Endothelial cell of umbilical vein (primary cell): ENCODE measurements around the gene KASH5. TPM values are rescaled to one million over a fixed set of nuclear protein-coding genes. Genes with fewer than 3 reads are reported as not detected.

Experiments used
- BruUV-seq: library from RNA; stranded (reverse); fragments of 400-500 nt; replicated peaks from 2 replicates; lab custom pipeline; 2021; lab: Mats Ljungman, UMichigan
- CTCF ChIA-PET: fragments of 300-600, 350-600 bp; sonication (Branson Sonifier 250); formaldehyde crosslinking; loops from one replicate; lab custom pipeline; 2021; ENCODE audit warnings: antibody characterized with exemption, inconsistent platforms; lab: Charles Lee
- POLR2A ChIA-PET: fragments of 300-600, 350-600 bp; sonication (Branson Sonifier 250); formaldehyde crosslinking; loops from one replicate; lab custom pipeline; 2021; ENCODE audit warnings: antibody characterized with exemption, inconsistent platforms; lab: Charles Lee
- DNase-seq: peaks from one replicate; pipeline ENCODE4 v3.0.0-alpha.2; 2011; ENCODE audit warnings: low read depth, low spot score
- FAIRE-seq: peaks from 2 replicates; lab custom pipeline; 2011; peaks lifted over from hg19 to GRCh38; lab: Jason Lieb, UNC
- H2AFZ ChIP-seq: 2 replicates; pipeline ENCODE4 v1.6.0; 2012; ENCODE audit warnings: low read depth, low read length, control low read depth, inconsistent platforms
- H3K27ac ChIP-seq: 2 replicates; pipeline ENCODE4 v1.5.1; 2011; ENCODE audit warnings: low read depth, mild to moderate bottlenecking, control low read depth, low read length, moderate library complexity; ENCODE audit not compliant: insufficient read depth
- H3K27me3 ChIP-seq, 2 experiments: 2 replicates each; pipeline versions ENCODE4 v1.6.0 to v1.6.1; 2011; ENCODE audit warnings: low read length in 2 of 2, mixed read lengths in 1 of 2; ENCODE audit not compliant: control insufficient read depth in 2 of 2, insufficient read depth in 2 of 2
- H3K36me3 ChIP-seq, 2 experiments: 2 replicates in 1 of 2; 3 replicates in 1 of 2; pipeline ENCODE4 v1.5.1; 2011; ENCODE audit warnings: low read length in 2 of 2, mild to moderate bottlenecking in 1 of 2, moderate library complexity in 1 of 2; ENCODE audit not compliant: control insufficient read depth in 2 of 2, insufficient read depth in 2 of 2; ENCODE audit errors: extremely low read depth in 1 of 2
- H3K4me1 ChIP-seq: 3 replicates; pipeline ENCODE4 v1.5.1; 2011; ENCODE audit warnings: mild to moderate bottlenecking, low read length; ENCODE audit not compliant: control insufficient read depth, insufficient read depth; ENCODE audit errors: extremely low read depth
- H3K4me2 ChIP-seq: 2 replicates; pipeline ENCODE4 v1.6.1; 2011; ENCODE audit warnings: low read length, control low read depth, mixed read lengths; ENCODE audit not compliant: insufficient read depth
- H3K4me3 ChIP-seq, 3 experiments: fragments of 200-600 bp in 1 of 3; sonication (generic), shearing (Covaris generic) in 1 of 3; replicated peaks in 1 of 3; 2 replicates each; pipeline ENCODE4 v1.5.1; 2011 to 2016; ENCODE audit warnings: control low read depth in 3 of 3, low read length in 3 of 3, mild to moderate bottlenecking in 2 of 3, inconsistent platforms in 1 of 3, low read depth in 1 of 3, moderate library complexity in 1 of 3; ENCODE audit not compliant: insufficient read depth in 1 of 3
- H3K79me2 ChIP-seq: 2 replicates; pipeline ENCODE4 v1.6.0; 2012; ENCODE audit warnings: low read length, inconsistent platforms; ENCODE audit not compliant: control insufficient read depth, insufficient read depth
- H3K9ac ChIP-seq: replicated peaks from 2 replicates; pipeline ENCODE3; 2011; ENCODE audit warnings: low read length, control low read depth; ENCODE audit not compliant: insufficient read depth; ENCODE audit errors: extremely low read depth
- H3K9me1 ChIP-seq: replicated peaks from 3 replicates; pipeline ENCODE4 v1.6.0; 2011; ENCODE audit warnings: mild to moderate bottlenecking, low read length; ENCODE audit not compliant: control insufficient read depth, insufficient read depth; ENCODE audit errors: extremely low read depth
- H3K9me3 ChIP-seq: replicated peaks from 2 replicates; pipeline ENCODE4 v1.5.1; 2012; ENCODE audit warnings: low read length, inconsistent platforms; ENCODE audit not compliant: control insufficient read depth, insufficient read depth
- H4K20me1 ChIP-seq: replicated peaks from 2 replicates; pipeline ENCODE3; 2011; ENCODE audit warnings: mild to moderate bottlenecking, low read length; ENCODE audit not compliant: control insufficient read depth, insufficient read depth; ENCODE audit errors: extremely low read depth
- EZH2 ChIP-seq: IDR thresholded peaks from 2 replicates; pipeline ENCODE4 v1.6.1; 2012; ENCODE audit warnings: borderline replicate concordance, low read depth, mild to moderate bottlenecking, moderate library complexity, low read length, inconsistent platforms; ENCODE audit not compliant: severe bottlenecking
- FOS ChIP-seq: IDR thresholded peaks from 2 replicates; pipeline ENCODE4 v1.6.1; 2011; ENCODE audit warnings: mild to moderate bottlenecking, low read length, moderate library complexity, borderline replicate concordance; ENCODE audit not compliant: insufficient read depth
- GATA2 ChIP-seq: IDR thresholded peaks from 2 replicates; pipeline ENCODE4 v1.7.0; 2011; ENCODE audit warnings: low read depth, mild to moderate bottlenecking, moderate library complexity, mixed read lengths, low read length; ENCODE audit not compliant: insufficient read length, insufficient read depth
- JUN ChIP-seq: IDR thresholded peaks from 2 replicates; pipeline ENCODE4 v1.6.1; 2011; ENCODE audit warnings: borderline replicate concordance, low read depth; ENCODE audit not compliant: insufficient read length, insufficient read depth
- MYC ChIP-seq: IDR thresholded peaks from one replicate; pipeline ENCODE4 v1.6.1; 2011; ENCODE audit warnings: mild to moderate bottlenecking, low read depth, low read length
- POLR2A ChIP-seq: IDR thresholded peaks from 2 replicates; pipeline ENCODE4 v1.6.1; 2012; ENCODE audit warnings: low read depth, mild to moderate bottlenecking, control low read depth, low read length
- POLR2AphosphoS5 ChIP-seq: IDR thresholded peaks from 2 replicates; pipeline ENCODE4 v1.6.1; 2012; ENCODE audit warnings: low read depth, mild to moderate bottlenecking, control low read depth, low read length, moderate library complexity; ENCODE audit not compliant: insufficient read depth
- dilution Hi-C: fragments of 300-500 bp; cut with MboI; formaldehyde crosslinking; loops from one replicate; pipeline ENCODE4 v1.15.0; 2019; ENCODE audit warnings: low sequenced_read_pairs; ENCODE audit not compliant: extremely low pct_ligation_motif_present
- intact Hi-C: fragments of 100-400 bp; cut with micrococcal nuclease; formaldehyde crosslinking; loops from one replicate; pipeline ENCODE4 v1.10.0; 2022
- polyA plus RNA-seq, 4 experiments: library from polyadenylated mRNA; depleted of rRNA in 3 of 4; stranded (reverse) in 3 of 4; unstranded in 1 of 4; fragments of >200 nt; gene quantifications; 2 replicates each; pipeline versions ENCODE4 v1.2.1 to v1.2.3, GENCODE V29; 2011 to 2012; ENCODE audit warnings: missing spikeins in 1 of 4
- total RNA-seq: library from RNA; stranded (reverse); gene quantifications from 2 replicates; pipeline ENCODE4 v1.2.3, GENCODE V29; 2021
- TF ChIP-seq, protein P1 (sequence below): IDR thresholded peaks from 2 replicates; pipeline ENCODE4 v1.6.1; 2011; ENCODE audit not compliant: insufficient read depth, insufficient read length
- TF ChIP-seq, protein P2 (sequence below), 2 donors: IDR thresholded peaks; 1 replicate in 1 of 2; 2 replicates in 1 of 2; pipeline ENCODE4 v1.5.1; 2011; ENCODE audit warnings: low read length in 2 of 2, mild to moderate bottlenecking in 2 of 2, moderate library complexity in 2 of 2, control low read depth in 1 of 2, inconsistent platforms in 1 of 2, low read depth in 1 of 2; ENCODE audit not compliant: insufficient read depth in 1 of 2; ENCODE audit errors: extremely low read depth in 1 of 2

The KASH5 gene
- total and polyA plus RNA-seq, 2 donors (not counting 3 experiments of a cell fraction or from before 2014, with no cell fraction given), result 0.03 TPM; not detected in 1

DNA sequence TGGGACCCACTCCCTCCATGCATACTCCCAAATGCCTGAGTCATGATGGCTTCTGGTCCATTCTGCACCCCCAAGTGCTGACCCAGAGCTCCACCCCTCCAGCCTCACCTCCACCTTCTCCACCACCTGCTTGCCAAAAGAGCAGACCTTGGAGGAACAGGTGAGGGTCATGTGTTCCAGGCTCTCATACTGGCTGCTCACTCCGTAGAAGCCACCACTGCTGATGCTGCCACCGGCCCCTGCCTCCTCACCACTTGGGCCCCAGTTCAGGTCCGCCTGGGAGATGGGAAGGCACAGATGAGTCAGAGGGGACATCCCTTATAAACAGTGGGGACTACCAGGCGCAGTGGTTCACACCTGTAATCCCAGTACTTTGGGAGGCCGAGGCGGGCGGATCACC is 44.9 kb upstream of the KASH5 start:
- Histone ChIP-seq H3K4me1 (peaks cover 15% of the 10 kb centered on the region), H3K9me1 (no peaks in the 10 kb centered on the region), H3K4me2 (no peak overlapping the region), H3K36me3 (peaks cover 26 to 53% of the 10 kb centered on the region in 2 experiments), H3K4me3 (no peak overlapping the region), H3K27ac (no peak overlapping the region), H3K27me3 (no peaks in the 10 kb centered on the region), H3K9me3 (no peaks in the 10 kb centered on the region), H4K20me1 (no peaks in the 10 kb centered on the region), H3K79me2 (no peaks in the 10 kb centered on the region), H3K9ac (no peak overlapping the region), H2AFZ (no peak overlapping the region)
- intact Hi-C loops (loop anchor here (1.0 kb wide), 1 partner anchor 24 kb away; no protein-coding TSS in a partner anchor), dilution Hi-C loops (no loop called here)
- CTCF ChIA-PET, result interaction anchor here (0.7 kb wide), 1 partner anchor 15 kb away, joined by 3 read pairs; no protein-coding TSS in a partner anchor
- TF ChIP-seq GATA2, result no peak
- TF ChIP-seq, protein P1, sequence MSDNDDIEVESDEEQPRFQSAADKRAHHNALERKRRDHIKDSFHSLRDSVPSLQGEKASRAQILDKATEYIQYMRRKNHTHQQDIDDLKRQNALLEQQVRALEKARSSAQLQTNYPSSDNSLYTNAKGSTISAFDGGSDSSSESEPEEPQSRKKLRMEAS, result no peak
- no peak for TF ChIP-seq FOS
- TF ChIP-seq, protein P2, sequence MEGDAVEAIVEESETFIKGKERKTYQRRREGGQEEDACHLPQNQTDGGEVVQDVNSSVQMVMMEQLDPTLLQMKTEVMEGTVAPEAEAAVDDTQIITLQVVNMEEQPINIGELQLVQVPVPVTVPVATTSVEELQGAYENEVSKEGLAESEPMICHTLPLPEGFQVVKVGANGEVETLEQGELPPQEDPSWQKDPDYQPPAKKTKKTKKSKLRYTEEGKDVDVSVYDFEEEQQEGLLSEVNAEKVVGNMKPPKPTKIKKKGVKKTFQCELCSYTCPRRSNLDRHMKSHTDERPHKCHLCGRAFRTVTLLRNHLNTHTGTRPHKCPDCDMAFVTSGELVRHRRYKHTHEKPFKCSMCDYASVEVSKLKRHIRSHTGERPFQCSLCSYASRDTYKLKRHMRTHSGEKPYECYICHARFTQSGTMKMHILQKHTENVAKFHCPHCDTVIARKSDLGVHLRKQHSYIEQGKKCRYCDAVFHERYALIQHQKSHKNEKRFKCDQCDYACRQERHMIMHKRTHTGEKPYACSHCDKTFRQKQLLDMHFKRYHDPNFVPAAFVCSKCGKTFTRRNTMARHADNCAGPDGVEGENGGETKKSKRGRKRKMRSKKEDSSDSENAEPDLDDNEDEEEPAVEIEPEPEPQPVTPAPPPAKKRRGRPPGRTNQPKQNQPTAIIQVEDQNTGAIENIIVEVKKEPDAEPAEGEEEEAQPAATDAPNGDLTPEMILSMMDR (IDR thresholded peaks at IDR 0.05; ENCODE audit: extremely low read depth in 1 of 2, insufficient read depth in 1 of 2, low read depth in 1 of 2, low read length in 2 of 2), result no peak
- TF ChIP-seq EZH2, result no peak
- no peak for TF ChIP-seq MYC
- TF ChIP-seq JUN, result no peak
- no peak for TF ChIP-seq POLR2AphosphoS5
- TF ChIP-seq POLR2A, result no peak
- DNase-seq, result no peak
- FAIRE-seq, result no peak
- BruUV-seq, result no TSS peak
- POLR2A ChIA-PET, result interaction anchor here (0.6 kb wide), 1 partner anchor 11 kb away, joined by 3 read pairs; no protein-coding TSS in a partner anchor
